ENCODE measurements around the gene ACTRT2. TPM values are rescaled to one million over a fixed set of nuclear protein-coding genes. Genes with fewer than 3 reads are reported as not detected.

Gene ACTRT2
- total and polyA plus RNA-seq, 10 of the 15 experiments (the other 5 are each of a cell fraction or from before 2014, with no cell fraction given) = not detected

GRCh38 chr1:3033790-3034090 lies 12.5 kb downstream of the ACTRT2 start (continued):
- TF ChIP-seq, protein P1, sequence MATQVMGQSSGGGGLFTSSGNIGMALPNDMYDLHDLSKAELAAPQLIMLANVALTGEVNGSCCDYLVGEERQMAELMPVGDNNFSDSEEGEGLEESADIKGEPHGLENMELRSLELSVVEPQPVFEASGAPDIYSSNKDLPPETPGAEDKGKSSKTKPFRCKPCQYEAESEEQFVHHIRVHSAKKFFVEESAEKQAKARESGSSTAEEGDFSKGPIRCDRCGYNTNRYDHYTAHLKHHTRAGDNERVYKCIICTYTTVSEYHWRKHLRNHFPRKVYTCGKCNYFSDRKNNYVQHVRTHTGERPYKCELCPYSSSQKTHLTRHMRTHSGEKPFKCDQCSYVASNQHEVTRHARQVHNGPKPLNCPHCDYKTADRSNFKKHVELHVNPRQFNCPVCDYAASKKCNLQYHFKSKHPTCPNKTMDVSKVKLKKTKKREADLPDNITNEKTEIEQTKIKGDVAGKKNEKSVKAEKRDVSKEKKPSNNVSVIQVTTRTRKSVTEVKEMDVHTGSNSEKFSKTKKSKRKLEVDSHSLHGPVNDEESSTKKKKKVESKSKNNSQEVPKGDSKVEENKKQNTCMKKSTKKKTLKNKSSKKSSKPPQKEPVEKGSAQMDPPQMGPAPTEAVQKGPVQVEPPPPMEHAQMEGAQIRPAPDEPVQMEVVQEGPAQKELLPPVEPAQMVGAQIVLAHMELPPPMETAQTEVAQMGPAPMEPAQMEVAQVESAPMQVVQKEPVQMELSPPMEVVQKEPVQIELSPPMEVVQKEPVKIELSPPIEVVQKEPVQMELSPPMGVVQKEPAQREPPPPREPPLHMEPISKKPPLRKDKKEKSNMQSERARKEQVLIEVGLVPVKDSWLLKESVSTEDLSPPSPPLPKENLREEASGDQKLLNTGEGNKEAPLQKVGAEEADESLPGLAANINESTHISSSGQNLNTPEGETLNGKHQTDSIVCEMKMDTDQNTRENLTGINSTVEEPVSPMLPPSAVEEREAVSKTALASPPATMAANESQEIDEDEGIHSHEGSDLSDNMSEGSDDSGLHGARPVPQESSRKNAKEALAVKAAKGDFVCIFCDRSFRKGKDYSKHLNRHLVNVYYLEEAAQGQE (IDR thresholded peaks at IDR 0.05; ENCODE audit: low read depth, low read length) = no peak
- no peak for TF ChIP-seq NFXL1 (IDR thresholded peaks at IDR 0.05; ENCODE audit: borderline replicate concordance)
- TF ChIP-seq CBX3 (IDR thresholded peaks at IDR 0.05; ENCODE audit: borderline replicate concordance, low read depth) = no peak
- TF ChIP-seq FOXK2 (IDR thresholded peaks at IDR 0.05) = no peak
- no peak for TF ChIP-seq BRCA1 (IDR thresholded peaks at IDR 0.05; ENCODE audit: low read depth, low read length)

- Histone ChIP-seq H2AFZ (ENCODE audit: control insufficient read depth, low read depth, low read length) (no peak overlapping the region), H3K79me2 (ENCODE audit: control insufficient read depth, insufficient read depth, low read length) (no peaks in the 10 kb centered on the region), H3K4me3 (no peak overlapping the region), H3K4me2 (ENCODE audit: control insufficient read depth, insufficient read depth) (no peak overlapping the region), H3K4me1 (ENCODE audit: control insufficient read depth, insufficient read depth, low read length) (no peaks in the 10 kb centered on the region), H3K9ac (ENCODE audit: control insufficient read depth, insufficient read depth, low read length) (no peak overlapping the region), H4K20me1 (ENCODE audit: control insufficient read depth, insufficient read depth) (no peaks in the 10 kb centered on the region), H3K27ac (ENCODE audit: control insufficient read depth, insufficient read depth) (no peak overlapping the region), H3K9me3 (replicated peaks; ENCODE audit: control insufficient read depth, insufficient read depth, low read length) (no peaks in the 10 kb centered on the region), H3K36me3 (ENCODE audit: control insufficient read depth in 2 of 2, insufficient read depth in 2 of 2, low read length in 1 of 2) (no peaks in the 10 kb centered on the region), H3K27me3 (replicated peaks in 1 of 2; ENCODE audit: control insufficient read depth in 2 of 2, insufficient read depth in 2 of 2, low read length in 1 of 2) (no peaks in the 10 kb centered on the region)
- no peak for ATAC-seq
- no peak for FAIRE-seq
- ChIA-PET POLR2A (no interaction called here), SMC1A (ENCODE audit: uncharacterized antibody, unreplicated experiment) (no interaction called here), CTCF (no interaction called here), RAD21 (ENCODE audit: unreplicated experiment) (no interaction called here)
- intact Hi-C loops (cut with micrococcal nuclease; ENCODE audit: unreplicated experiment) (no loop called here), in situ Hi-C loops (cut with MboI) (no loop called here)
- BruUV-seq (replicated peaks) = no TSS peak
- no peak for DNase-seq (ENCODE audit: low read depth, low spot score)
- 0% methylated on average over 7 of the region's 7 CpGs for WGBS (ENCODE audit: insufficient coverage, insufficient replicate concordance, low lambda C conversion rate, missing lambda C conversion rate)
- TF ChIP-seq PAX5 (IDR thresholded peaks at IDR 0.05; ENCODE audit: borderline replicate concordance, low read depth, low read length) (no peak), ATF2 (IDR thresholded peaks at IDR 0.05; ENCODE audit: low read length) (no peak), NBN (IDR thresholded peaks at IDR 0.05) (no peak), TCF3 (IDR thresholded peaks at IDR 0.05; ENCODE audit: borderline replicate concordance, insufficient read depth, low read depth, low read length) (no peak), ESRRA (IDR thresholded peaks at IDR 0.05; ENCODE audit: low read length) (no peak), STAT3 (IDR thresholded peaks at IDR 0.05; ENCODE audit: low read depth, low read length) (no peak), TCF12 (IDR thresholded peaks at IDR 0.05; ENCODE audit: low read depth, low read length) (no peak), CREM (IDR thresholded peaks at IDR 0.05; ENCODE audit: low read depth) (no peak), NFYB (IDR thresholded peaks at IDR 0.05; ENCODE audit: insufficient read depth, low read depth, low read length) (no peak), YBX1 (IDR thresholded peaks at IDR 0.05) (no peak), BACH1 (IDR thresholded peaks at IDR 0.05; ENCODE audit: borderline replicate concordance) (no peak), POLR2A (IDR thresholded peaks at IDR 0.05; ENCODE audit: low read depth, low read length) (no peak), TBL1XR1 (IDR thresholded peaks at IDR 0.05; ENCODE audit: low read depth, low read length) (no peak), HDAC6 (IDR thresholded peaks at IDR 0.05; ENCODE audit: unreplicated experiment) (no peak), RUNX3 (IDR thresholded peaks at IDR 0.05; ENCODE audit: low read length) (no peak), SREBF2 (IDR thresholded peaks at IDR 0.05; ENCODE audit: low read length) (no peak), HDGF (IDR thresholded peaks at IDR 0.05) (no peak)
- TF ChIP-seq, protein P2, sequence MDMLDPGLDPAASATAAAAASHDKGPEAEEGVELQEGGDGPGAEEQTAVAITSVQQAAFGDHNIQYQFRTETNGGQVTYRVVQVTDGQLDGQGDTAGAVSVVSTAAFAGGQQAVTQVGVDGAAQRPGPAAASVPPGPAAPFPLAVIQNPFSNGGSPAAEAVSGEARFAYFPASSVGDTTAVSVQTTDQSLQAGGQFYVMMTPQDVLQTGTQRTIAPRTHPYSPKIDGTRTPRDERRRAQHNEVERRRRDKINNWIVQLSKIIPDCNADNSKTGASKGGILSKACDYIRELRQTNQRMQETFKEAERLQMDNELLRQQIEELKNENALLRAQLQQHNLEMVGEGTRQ (IDR thresholded peaks at IDR 0.05; ENCODE audit: borderline replicate concordance, low read depth, low read length) = no peak
Measured at GRCh38 chr1:3034162-3034561, 12.9 kb downstream of the ACTRT2 start.

All from GM12878 (cell line).